GF-D8 (cell line): ENCODE data around the gene FAM20B.

Source experiments
- DNase-seq: peaks from one replicate; lab custom pipeline; 2025; lab: John Stamatoyannopoulos, UW

Gene FAM20B

GRCh38 chr1:179048339-179049124, 22.8 kb downstream of the FAM20B start:
- no peak for DNase-seq

- DNase-seq: no peak
These were observed 27.1 kb downstream of the FAM20B start for GRCh38 chr1:179052776-179053175.

GRCh38 chr1:179053486-179053885, 27.8 kb downstream of the FAM20B start:
- no peak for DNase-seq

- no peak for DNase-seq
These were observed 30.2 kb downstream of the FAM20B start for GRCh38 chr1:179055937-179056336.

- no peak for DNase-seq
These were observed 33.1 kb downstream of the FAM20B start for GRCh38 chr1:179058487-179059483.

- DNase-seq: no peak
These were observed 35.9 kb downstream of the FAM20B start for GRCh38 chr1:179061360-179062282.

GRCh38 chr1:179066471-179066870, 40.8 kb downstream of the FAM20B start:
- DNase-seq: no peak

- DNase-seq: no peak
These were observed 51.7 kb downstream of the FAM20B start for GRCh38 chr1:179077396-179077795.

GRCh38 chr1:179079113-179079761, 53.5 kb downstream of the FAM20B start:
- peak; percentile 3 for DNase-seq

- DNase-seq: no peak
These were observed 55.4 kb downstream of the FAM20B start for GRCh38 chr1:179080866-179081686.

GRCh38 chr1:179081687-179082332, 56.1 kb downstream of the FAM20B start, which contains the start of gene TOR3A:
TOR3A (plus strand) TSS chr1:179082070; CDS start chr1:179082129, 59 bp downstream.
- DNase-seq: peak; percentile 80

- DNase-seq: no peak
These were observed 56.8 kb downstream of the FAM20B start for GRCh38 chr1:179082333-179082998.

- peak; percentile 30 for DNase-seq
These were observed 57.3 kb downstream of the FAM20B start for GRCh38 chr1:179082999-179083335.

GRCh38 chr1:179083533-179083932, 57.8 kb downstream of the FAM20B start:
- no peak for DNase-seq

GRCh38 chr1:179087665-179088064, 62.0 kb downstream of the FAM20B start:
- no peak for DNase-seq

GRCh38 chr1:179089827-179090482, 64.3 kb downstream of the FAM20B start:
- DNase-seq: no peak

- no peak for DNase-seq
These were observed 64.8 kb downstream of the FAM20B start for GRCh38 chr1:179090522-179090921.

GRCh38 chr1:179090923-179091322, 65.2 kb downstream of the FAM20B start:
- no peak for DNase-seq

- peak; percentile 32 for DNase-seq
These were observed 66.0 kb downstream of the FAM20B start for GRCh38 chr1:179091691-179092165.
